Panc1 (cell line): ENCODE measurements around the gene HCRTR1.

ENCODE experiments used
- POLR2AphosphoS5 ChIP-seq: IDR thresholded peaks from 2 replicates; pipeline ENCODE4 v1.6.1; 2012; ENCODE audit warnings: mild to moderate bottlenecking, low read depth, low read length, moderate library complexity
- SIN3A ChIP-seq: IDR thresholded peaks from 2 replicates; pipeline ENCODE4 v1.6.1; 2012; ENCODE audit warnings: low read depth, mild to moderate bottlenecking, low read length, moderate library complexity, borderline replicate concordance; ENCODE audit not compliant: insufficient read depth
- TF ChIP-seq, protein P1 (sequence below): fragments of 450-650 bp; IDR thresholded peaks from 2 replicates; pipeline ENCODE4 v1.5.1; 2017; ENCODE audit warnings: mild to moderate bottlenecking
- TF ChIP-seq, protein P2 (sequence below), 2 experiments: IDR thresholded peaks; 2 replicates each; pipeline ENCODE4 v1.6.1; 2011 to 2012; ENCODE audit warnings: low read depth in 2 of 2, control low read depth in 1 of 2, low read length in 1 of 2, mild to moderate bottlenecking in 1 of 2, moderate library complexity in 1 of 2; ENCODE audit not compliant: insufficient read depth in 1 of 2

DNA sequence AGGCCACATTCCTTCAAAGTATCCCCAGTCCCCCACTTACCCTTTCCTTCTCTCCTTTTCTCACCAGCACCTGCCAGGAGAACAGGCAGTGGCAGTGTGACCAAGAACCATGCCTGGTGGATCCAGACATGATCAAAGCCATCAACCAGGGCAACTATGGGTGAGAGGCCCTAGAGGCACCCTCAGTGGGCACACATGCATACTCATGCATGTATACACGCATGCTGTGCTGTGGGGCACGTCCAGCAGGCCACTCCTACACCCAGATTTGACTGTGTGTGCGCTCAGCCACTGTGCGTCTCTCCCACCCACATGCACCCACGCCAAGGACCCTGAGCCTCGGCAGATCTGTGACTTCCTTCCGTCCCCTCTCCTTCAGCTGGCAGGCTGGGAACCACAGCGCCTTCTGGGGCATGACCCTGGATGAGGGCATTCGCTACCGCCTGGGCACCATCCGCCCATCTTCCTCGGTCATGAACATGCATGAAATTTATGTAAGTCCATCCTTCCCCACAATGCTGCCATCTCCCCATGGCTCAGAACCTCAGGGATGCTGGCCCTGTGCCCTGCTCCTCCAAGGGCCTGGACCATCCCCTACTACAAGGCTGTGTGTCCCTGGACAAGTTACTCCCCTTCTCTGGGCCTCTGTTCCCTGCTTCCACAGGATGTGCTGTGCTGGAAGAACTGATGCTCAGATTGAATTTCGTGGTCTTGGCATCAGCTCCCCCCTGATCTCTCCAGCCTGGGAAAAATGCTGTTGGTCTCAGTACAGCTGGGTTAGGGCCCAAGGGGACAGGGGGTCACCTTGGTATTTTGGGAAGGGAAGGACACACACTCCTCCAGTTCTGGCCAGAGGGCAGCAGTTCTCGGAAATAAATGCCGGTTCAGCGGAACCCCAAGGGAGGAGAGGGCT lies 34.2 kb upstream of the HCRTR1 start:
- TF ChIP-seq, protein P1, sequence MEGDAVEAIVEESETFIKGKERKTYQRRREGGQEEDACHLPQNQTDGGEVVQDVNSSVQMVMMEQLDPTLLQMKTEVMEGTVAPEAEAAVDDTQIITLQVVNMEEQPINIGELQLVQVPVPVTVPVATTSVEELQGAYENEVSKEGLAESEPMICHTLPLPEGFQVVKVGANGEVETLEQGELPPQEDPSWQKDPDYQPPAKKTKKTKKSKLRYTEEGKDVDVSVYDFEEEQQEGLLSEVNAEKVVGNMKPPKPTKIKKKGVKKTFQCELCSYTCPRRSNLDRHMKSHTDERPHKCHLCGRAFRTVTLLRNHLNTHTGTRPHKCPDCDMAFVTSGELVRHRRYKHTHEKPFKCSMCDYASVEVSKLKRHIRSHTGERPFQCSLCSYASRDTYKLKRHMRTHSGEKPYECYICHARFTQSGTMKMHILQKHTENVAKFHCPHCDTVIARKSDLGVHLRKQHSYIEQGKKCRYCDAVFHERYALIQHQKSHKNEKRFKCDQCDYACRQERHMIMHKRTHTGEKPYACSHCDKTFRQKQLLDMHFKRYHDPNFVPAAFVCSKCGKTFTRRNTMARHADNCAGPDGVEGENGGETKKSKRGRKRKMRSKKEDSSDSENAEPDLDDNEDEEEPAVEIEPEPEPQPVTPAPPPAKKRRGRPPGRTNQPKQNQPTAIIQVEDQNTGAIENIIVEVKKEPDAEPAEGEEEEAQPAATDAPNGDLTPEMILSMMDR = no peak
- TF ChIP-seq, protein P2, sequence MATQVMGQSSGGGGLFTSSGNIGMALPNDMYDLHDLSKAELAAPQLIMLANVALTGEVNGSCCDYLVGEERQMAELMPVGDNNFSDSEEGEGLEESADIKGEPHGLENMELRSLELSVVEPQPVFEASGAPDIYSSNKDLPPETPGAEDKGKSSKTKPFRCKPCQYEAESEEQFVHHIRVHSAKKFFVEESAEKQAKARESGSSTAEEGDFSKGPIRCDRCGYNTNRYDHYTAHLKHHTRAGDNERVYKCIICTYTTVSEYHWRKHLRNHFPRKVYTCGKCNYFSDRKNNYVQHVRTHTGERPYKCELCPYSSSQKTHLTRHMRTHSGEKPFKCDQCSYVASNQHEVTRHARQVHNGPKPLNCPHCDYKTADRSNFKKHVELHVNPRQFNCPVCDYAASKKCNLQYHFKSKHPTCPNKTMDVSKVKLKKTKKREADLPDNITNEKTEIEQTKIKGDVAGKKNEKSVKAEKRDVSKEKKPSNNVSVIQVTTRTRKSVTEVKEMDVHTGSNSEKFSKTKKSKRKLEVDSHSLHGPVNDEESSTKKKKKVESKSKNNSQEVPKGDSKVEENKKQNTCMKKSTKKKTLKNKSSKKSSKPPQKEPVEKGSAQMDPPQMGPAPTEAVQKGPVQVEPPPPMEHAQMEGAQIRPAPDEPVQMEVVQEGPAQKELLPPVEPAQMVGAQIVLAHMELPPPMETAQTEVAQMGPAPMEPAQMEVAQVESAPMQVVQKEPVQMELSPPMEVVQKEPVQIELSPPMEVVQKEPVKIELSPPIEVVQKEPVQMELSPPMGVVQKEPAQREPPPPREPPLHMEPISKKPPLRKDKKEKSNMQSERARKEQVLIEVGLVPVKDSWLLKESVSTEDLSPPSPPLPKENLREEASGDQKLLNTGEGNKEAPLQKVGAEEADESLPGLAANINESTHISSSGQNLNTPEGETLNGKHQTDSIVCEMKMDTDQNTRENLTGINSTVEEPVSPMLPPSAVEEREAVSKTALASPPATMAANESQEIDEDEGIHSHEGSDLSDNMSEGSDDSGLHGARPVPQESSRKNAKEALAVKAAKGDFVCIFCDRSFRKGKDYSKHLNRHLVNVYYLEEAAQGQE (IDR thresholded peaks at IDR 0.05; ENCODE audit: insufficient read depth in 1 of 2, low read depth in 2 of 2, low read length in 1 of 2) = no peak
- TF ChIP-seq POLR2AphosphoS5 = no peak
- no peak for TF ChIP-seq SIN3A
